HG03103 (cell line): ENCODE measurements around the gene LRP10.
"Not testable (repeated sequence)": the region's sequence is repeated elsewhere in the genome, so short reads cannot be mapped to it uniquely, and the experiment has no call there.

Experiments used
- ATAC-seq: cut with Tn5 transposase; IDR thresholded peaks from one replicate; pipeline ENCODE4 v1.9.1; 2021; ENCODE audit warnings: low read depth; ENCODE audit not compliant: unreplicated experiment

The LRP10 gene

DNA sequence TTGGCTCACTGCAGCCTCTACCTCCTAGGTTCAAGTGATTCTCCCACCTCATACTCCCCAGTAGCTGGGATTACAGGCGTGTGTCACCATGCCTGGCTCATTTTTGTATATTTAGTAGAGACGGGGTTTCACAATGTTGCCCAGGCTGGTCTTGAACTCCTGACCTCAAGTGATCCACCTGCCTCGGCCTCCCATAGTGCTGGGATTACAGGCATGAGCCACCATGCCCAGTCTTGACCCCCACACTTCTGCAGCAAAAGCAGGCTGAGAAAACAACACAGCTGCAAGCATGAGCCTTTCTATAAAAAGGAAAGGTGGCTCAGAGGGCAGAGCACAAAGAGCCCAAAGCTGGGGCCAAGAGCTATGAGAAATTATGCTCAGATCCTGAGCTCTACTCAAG lies 11.2 kb upstream of the LRP10 start:
- ATAC-seq = not testable (repeated sequence)

DNA sequence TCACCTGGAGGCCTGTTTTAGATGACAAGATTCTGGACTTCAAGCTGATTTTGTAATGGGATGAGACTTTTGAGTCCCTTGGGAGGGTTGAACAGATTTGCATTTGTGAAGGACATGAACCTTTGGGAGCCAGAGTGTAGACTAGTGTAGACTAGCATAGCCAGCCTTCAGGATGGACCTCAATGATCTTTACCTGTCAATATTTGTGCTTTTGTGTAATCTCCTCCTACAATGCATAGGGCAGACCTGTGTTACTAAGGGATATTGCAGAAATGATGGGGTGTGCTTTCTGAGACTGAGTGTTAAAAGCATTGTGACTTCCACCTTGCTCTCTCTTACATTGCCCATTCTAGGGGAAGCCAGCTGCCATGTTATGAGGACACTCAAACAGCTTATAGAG lies 9.9 kb upstream of the LRP10 start:
- no peak for ATAC-seq

DNA sequence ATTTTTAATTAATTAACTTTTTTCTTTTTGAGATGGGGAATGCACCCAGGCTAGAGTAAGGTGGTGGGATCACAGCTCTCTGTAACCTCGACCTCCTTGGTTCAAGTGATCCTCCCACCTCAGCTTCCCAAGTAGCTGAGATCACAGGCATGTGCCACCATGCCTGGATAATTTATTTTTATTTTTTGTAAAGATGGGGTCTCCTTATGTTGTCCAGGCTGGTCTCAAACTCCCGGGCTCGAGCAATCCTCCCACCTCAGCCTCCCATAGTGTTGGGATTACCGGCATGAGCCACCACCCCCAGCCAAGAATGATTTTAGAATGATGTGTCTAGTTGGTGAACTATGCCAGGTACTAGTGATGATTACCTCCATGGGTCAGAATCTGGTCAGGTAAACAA lies 6.6 kb upstream of the LRP10 start:
- ATAC-seq = no peak

DNA sequence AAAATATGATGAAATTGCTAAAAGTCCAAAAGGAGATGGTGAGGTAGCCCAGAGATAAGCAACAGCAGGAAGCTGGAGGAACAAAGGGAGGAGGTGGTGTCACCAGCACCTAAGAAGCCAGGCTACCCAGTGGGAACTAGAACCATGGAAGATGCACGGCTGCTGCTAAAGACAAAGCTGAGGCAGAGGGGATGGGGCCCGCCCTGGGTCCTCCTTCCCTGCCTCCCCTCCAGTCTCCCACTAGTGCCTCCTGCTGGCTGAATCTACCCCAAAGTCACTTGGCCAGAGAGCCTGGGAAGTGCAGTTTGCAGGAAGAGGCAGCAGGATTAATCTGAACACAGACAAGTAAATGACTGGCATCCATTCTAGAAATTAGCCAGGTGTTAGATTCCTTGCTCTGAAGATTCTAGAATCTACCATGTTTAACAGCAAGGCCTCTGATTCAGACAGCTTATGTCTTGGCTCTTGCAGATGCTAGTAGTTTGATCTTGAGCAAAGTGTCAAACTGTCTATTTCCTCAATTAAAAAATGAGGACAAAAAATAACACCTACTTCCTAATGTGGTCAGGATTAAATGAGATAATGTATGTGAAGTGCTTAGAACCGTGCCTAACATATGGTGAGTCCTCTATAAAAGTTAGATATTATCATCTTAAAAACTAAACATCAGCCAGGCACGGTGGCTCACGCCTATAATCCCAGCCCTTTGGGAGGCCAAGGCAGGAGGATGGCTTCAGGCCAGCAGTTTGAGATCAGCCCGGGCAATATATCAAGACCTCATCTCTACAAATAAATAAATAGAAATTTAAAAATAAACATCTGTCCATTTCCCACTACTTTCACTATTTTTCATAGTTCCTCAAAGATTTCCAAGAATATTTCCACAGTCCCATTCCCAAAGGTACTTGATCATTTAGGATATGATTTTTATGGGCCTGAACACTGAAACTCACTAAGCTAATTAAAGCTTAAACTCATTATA lies 5.8 kb upstream of the LRP10 start:
- ATAC-seq = no peak

DNA sequence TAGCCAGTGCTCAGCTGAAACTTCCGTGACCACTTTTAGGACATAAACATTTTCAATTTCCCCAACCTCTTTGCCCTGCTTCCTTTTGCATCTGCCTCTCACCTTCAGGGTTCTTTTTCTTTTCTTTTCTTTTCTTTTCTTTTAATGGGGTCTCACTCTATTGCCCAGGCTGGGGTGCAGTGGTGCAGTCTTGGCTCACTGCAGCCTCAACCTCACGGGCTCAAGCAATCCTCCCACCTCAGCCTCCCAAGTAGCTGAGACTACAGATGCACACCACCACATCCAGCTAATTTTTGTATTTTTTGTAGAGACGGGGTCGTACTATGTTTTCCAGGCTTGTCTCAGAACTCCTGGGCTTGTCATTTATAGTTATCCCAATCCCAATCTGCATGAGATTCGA lies 4.7 kb upstream of the LRP10 start:
- no peak for ATAC-seq

DNA sequence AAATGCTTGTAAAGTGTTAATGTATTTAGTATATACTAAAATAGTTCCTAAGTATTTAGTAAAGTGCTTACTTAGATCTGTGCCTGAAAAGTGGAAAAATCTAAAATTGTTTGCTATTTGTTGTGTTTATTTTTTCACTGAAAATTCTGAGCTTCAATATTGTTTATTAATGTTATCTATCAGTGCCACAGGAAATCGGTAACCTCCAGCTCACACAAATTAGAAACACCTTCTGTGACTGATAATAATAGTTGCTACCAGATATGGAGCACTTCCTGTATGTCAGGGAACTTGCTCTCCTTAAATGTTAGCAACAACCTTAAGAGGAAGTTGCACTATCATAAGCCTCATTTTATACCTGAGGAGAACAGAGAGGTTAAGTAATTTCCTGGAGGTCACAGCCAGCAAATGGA lies 723 bp upstream of the LRP10 start:
- peak; percentile 45 for ATAC-seq

DNA sequence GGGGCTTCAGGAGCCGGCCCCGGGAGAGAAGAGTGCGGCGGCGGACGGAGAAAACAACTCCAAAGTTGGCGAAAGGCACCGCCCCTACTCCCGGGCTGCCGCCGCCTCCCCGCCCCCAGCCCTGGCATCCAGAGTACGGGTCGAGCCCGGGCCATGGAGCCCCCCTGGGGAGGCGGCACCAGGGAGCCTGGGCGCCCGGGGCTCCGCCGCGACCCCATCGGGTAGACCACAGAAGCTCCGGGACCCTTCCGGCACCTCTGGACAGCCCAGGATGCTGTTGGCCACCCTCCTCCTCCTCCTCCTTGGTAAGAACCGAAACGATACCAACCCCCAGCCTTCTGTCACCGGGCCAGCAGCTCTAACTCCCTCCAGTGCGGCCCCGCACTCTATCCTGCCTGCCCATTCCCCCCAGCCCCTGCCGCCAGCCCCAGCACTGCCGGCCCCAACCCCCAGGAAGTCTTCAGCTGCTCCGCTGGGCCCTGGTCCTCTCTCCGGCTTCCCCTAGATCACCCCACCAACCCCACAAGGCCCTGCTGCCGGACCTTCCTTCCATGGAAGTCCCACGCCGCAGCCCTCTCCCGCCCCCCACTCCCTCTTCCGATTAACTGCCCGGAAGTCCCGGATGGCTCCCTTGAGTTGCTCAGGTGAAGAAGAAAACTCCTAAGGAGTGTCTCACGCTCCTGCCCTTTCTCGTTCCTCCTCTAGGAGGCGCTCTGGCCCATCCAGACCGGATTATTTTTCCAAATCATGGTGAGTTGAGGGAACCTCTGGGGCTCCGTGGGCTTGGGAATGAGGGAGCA lies 693 bp downstream of the LRP10 start:
- ATAC-seq = no peak

DNA sequence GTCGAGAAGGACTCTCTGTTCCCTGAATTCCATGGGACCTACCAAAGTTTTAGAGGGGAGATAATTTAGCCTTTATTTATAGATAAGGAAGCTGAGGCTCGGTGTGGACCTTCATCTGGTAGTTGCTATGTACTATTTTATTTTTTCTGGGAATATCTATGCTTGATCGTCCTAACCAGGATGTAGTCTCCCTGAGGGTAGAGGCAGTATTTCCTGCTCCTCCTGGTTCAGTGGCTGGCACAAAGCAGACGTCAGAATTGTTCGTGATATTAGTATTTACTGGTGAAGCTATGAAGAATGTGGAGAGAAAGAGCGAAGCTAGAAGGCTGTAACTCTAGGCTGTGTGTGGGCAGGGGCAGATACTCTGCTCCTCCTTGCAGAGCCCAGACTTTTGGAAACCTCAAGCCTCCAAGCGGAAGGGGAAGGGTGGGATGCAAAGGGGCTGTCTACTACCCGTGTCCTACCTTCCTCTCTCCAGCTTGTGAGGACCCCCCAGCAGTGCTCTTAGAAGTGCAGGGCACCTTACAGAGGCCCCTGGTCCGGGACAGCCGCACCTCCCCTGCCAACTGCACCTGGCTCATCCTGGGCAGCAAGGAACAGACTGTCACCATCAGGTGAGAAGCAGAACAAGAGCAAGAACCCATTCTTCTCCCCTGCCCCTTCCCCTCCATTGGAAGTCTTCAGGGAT lies 1.4 kb downstream of the LRP10 start:
- no peak for ATAC-seq

DNA sequence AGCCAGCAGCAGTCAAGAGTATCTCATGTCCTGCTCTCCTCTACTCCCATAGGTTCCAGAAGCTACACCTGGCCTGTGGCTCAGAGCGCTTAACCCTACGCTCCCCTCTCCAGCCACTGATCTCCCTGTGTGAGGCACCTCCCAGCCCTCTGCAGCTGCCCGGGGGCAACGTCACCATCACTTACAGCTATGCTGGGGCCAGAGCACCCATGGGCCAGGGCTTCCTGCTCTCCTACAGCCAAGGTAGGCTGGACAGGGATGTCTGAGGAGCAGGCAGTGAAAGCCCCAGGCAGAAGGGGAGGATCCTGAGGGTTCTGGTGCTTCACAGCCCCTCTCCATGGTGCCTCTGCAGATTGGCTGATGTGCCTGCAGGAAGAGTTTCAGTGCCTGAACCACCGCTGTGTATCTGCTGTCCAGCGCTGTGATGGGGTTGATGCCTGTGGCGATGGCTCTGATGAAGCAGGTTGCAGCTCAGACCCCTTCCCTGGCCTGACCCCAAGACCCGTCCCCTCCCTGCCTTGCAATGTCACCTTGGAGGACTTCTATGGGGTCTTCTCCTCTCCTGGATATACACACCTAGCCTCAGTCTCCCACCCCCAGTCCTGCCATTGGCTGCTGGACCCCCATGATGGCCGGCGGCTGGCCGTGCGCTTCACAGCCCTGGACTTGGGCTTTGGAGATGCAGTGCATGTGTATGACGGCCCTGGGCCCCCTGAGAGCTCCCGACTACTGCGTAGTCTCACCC lies 3.6 kb downstream of the LRP10 start:
- no peak for ATAC-seq

DNA sequence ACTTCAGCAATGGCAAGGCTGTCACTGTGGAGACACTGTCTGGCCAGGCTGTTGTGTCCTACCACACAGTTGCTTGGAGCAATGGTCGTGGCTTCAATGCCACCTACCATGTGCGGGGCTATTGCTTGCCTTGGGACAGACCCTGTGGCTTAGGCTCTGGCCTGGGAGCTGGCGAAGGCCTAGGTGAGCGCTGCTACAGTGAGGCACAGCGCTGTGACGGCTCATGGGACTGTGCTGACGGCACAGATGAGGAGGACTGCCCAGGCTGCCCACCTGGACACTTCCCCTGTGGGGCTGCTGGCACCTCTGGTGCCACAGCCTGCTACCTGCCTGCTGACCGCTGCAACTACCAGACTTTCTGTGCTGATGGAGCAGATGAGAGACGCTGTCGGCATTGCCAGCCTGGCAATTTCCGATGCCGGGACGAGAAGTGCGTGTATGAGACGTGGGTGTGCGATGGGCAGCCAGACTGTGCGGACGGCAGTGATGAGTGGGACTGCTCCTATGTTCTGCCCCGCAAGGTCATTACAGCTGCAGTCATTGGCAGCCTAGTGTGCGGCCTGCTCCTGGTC lies 4.3 kb downstream of the LRP10 start:
- no peak for ATAC-seq

DNA sequence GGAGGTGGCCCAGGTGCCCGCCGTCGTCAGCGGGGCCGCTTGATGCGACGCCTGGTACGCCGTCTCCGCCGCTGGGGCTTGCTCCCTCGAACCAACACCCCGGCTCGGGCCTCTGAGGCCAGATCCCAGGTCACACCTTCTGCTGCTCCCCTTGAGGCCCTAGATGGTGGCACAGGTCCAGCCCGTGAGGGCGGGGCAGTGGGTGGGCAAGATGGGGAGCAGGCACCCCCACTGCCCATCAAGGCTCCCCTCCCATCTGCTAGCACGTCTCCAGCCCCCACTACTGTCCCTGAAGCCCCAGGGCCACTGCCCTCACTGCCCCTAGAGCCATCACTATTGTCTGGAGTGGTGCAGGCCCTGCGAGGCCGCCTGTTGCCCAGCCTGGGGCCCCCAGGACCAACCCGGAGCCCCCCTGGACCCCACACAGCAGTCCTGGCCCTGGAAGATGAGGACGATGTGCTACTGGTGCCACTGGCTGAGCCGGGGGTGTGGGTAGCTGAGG lies 5.5 kb downstream of the LRP10 start:
- no peak for ATAC-seq

DNA sequence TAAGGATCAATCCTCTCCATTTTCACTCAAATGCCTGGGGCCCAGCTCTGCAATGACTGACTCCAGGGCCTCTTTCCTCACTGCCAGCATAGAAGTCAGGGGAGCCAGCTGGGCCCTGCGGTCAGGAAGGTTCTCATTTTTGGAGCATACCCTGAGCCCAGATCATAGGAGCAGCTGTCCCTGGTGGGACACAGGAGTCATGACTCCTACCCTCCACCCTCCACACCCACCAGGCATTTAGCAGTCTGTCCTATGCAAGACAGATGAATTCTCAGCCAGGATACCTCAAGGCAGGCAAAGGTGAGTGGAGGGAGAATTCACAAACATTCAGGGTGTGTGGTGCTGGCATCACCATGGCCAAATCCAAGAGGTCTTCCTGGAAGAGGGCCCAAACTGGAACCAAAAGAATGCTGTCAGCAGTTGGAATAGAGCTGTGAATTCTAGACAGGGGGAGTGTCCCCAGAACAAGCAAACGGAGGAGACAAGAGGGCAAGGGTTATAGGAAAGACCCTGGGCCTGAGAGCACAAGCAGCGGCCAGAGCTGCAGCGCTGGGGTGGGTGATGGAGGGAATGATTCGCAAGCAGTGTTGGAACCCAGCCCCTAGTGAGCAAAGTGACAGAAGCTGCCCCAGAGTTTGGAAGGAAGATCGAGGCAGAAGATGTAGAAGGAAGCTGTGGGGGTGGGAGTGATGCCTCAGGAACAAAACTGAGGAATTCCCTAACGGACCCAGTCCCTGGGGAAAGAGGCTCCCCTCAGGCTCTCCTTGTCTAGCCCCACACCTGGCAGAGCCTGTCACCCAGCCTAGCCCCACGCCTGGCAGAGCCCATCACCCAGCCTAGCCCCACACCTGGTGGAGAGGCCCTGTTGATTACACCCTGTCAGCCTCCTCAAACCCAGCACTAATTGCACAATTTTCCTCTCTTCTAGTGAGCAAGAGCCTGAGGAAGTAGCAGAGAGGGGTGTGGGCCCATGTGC lies 7.0 kb downstream of the LRP10 start:
- no peak for ATAC-seq

DNA sequence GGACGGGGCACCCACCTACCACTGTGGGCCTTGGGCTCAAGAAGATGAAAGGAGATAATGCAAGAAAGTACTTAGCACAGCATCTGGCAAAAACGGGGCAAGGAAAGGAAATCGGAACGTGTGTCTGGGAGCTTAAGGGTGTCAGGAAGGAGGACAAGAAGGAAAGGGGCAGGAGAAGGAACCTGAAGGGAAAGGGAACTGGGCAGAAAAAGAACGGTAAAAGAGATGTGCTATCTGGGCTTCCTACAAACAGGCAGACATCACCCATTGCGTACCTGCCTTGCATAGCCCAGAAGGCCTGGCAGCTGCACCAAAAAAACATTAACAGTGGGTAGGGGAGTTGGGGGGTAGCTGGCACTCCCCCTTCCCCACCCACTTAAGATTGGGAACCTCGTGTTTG lies 10.5 kb downstream of the LRP10 start:
- ATAC-seq = no peak

DNA sequence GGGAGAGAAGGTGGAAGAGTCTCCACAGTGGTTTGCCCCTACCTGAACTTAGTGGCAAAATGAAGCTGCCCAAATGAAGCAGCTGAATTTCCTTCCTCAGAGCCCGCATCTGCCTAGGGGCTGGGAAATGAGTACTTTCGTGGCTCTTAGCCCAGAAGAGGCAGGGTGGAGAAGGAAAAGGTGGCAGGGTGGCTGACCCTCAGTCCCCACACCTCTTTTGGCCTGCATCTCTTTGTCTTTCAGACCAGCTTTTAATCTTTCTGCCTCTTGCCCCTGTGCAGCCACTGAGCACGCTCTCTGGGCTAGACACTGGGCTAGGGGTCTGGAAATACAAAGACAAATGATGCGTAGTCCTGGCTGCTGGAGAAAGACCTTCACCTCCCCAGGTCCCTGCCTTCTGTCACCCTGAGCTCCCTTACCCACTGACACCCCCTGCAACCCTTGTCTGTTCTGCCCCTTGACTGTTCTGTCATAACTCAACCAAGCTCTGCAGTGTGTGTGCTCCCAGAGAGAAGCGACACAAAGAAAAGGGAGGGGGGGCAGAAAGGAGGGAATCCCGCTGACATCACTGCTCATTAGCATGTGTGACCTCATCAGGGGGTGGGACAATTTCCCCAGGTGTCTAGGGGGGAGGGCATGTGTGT lies 11.1 kb downstream of the LRP10 start:
- ATAC-seq = no peak

DNA sequence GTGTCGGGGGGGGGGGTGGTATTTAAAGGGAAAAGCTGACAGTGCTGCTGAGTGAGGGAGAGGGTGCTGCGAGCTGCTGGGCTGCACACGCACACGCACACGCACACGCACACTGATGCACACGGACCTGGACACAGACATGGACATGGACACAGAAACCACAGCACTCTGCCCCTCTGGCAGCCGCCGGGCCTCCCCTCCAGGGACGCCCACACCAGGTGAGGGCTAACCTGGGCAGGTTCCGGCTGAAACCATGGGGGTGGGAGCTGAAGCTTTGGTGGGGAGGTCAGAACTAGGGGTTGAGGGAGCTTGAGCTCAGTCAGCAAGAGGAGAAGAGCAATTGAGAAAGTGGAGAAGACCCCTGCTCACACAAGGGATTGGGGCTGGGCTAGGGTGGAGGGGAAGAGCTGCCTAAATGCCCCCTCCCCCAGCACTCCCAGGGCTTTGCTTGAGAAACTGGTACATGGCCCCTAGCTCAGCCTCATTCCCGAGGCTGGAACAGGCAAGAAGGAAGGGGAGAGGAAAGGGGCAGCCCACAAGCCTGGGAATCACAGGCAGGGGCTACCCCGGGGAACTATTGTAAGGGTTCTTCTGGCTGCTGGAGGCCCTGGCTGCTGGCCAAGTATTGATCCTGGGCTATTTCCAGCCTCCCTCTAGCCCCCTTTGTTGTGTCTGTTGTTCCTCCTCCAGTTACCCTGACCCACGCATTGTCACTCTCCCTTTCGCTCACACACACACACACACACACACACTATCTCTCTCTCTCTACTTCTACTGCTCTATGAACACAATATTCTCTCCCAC lies 11.8 kb downstream of the LRP10 start, which contains the start of gene REM2:
TSS of gene REM2 (plus strand) at position 50 of the 804 bp plus-strand sequence. CDS start at position 116, 66 bp downstream.
- no peak for ATAC-seq

DNA sequence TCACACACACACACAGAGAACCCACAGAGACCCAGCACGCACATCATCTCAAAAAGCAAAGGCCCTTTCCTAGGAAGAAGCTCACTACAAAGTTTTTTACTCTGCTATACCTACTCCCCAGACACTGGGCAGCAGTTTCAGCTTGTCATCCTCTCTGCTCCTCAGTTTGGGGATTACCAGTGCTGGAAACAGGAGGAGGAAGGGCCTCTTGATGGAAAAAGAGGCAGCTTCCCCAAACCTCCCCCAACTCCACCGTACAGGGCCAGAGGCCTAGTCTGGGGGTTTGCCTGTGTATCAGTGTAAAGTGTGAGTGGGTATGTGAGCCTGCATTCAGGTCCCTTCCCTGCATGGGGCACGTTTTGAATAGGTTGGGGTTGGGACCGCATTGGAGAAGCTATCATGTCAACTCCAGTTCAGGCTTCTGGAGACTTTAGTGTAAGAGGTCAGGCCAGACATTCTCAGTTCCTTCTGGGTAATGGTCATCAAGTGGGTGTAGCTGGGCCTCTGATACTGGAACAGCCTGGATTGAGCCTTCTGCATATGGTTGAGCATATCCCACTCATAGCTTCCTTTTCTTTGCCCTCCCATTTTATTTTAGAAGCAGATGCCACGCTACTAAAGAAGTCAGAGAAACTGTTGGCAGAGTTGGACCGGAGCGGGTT lies 12.7 kb downstream of the LRP10 start:
- no peak for ATAC-seq
